ENCODE measurements around the gene LRRC63.
A peak's percentile ranks its signal among the peaks of the same experiment; 100 is the strongest.
"Not testable (repeated sequence)": the region's sequence is repeated elsewhere in the genome, so short reads cannot be mapped to it uniquely, and the experiment has no call there.

LRRC63 gene, protein sequence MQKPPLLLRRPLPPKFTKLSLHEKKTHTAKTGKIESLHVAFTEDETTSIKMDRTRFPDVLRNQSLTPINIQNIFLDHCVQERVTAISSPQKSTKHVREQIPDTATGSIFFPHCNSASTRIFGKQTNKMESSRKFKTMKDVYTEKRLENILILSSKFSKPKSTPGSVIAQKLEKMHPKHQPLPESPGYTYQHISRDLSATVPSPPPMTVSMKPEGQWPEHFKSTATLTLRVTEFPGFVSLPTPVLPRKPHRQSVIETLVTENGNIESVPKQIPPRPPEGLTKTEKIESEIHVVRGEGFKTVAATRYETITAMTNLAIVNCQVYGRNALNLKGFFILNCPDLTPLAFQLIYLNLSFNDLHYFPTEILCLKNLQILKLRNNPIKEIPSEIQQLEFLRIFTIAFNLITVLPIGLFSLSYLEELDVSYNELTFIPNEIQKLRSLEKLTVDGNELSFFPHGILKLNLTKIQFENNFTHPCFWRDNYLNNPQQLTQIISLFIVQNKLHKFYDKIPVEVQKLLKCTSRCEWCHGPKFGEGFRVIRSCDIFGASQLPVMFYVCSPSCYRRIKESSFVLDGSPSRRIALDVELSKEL

DNA sequence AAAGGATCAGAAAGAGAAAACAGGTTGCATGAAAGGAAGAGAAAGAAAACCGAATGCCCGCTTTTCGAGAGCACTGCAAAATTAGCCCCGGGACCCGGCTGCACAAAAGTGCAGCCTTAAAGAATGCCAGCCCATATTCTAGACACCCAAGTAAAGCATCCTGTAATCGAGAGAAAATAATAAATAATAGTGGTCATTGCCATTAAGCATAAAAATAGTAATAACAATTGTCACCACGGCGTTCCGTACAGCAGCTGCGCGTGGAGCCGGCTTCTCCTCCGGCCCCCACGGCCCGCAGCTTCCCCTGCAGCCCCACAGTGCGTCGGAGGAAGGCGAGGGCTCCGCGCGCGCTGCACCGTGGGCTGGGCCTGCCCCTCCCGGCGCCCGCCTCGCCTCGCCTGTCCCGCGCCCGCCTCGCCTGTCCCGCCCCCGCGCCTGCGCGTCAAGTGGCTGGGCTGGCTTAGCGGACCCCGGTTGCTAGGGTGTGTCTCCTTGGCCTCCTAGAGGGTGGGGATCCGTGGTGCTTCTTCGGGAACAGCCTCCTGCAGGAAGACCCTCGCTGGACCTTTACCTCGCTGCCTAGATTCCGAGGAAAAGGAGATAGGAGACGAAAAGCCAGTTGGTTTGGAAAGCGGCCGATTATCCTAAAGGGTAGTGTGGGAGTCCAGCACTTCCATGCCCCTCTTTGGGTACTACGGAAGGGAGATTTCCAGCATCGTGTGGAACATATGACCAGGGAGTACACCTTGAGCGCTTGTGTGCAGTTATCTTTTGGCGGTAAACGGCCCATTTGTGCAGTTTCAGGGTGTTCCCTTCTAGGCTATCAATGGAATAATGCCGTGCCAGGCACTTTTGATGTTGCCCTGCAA is at the start of gene LRRC63:
Gene LRRC63, plus strand, starts transcription at position 446 of the 869 bp plus-strand sequence. CDS start 1,107 bp downstream, outside the sequence.
- DNase-seq (ENCODE audit: low read depth), result peak; percentile 73

DNA sequence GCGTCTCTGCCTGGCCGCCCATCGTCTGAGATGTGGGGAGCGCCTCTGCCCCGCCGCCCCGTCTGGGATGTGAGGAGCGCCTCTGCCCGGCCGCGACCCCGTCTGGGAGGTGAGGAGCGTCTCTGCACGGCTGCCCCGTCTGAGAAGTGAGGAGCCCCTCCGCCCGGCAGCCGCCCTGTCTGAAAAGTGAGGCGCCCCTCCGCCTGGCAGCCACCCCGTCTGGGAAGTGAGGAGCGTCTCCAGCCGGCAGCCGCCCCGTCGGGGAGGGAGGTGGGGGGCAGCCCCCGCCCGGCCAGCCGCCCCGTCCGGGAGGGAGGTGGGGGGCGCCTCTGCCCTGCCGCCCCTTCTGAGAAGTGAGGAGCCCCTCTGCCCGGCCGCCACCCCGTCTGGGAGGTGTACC is 49.0 kb upstream of the LRRC63 start:
- DNase-seq (ENCODE audit: low read depth), result not testable (repeated sequence)

DNA sequence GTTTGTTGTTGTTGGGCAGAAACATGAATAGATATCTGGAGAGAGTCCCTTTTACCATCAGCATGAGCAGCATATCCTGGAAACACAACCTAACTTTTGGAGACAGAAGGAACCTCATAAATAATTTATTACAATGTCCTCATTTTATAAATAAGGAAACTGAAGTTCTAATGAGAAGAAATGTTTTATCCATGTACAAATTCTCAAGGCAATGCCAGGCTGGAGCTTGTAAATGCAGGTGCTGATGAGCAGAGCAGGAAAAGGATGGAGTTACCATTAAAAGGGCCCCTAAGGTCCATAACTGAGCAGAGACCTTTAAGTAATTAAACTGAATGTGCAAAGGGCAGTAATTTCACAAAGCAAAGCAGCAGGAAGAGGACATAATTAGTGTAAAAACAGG is 47.1 kb upstream of the LRRC63 start:
- no peak for DNase-seq (ENCODE audit: low read depth)

DNA sequence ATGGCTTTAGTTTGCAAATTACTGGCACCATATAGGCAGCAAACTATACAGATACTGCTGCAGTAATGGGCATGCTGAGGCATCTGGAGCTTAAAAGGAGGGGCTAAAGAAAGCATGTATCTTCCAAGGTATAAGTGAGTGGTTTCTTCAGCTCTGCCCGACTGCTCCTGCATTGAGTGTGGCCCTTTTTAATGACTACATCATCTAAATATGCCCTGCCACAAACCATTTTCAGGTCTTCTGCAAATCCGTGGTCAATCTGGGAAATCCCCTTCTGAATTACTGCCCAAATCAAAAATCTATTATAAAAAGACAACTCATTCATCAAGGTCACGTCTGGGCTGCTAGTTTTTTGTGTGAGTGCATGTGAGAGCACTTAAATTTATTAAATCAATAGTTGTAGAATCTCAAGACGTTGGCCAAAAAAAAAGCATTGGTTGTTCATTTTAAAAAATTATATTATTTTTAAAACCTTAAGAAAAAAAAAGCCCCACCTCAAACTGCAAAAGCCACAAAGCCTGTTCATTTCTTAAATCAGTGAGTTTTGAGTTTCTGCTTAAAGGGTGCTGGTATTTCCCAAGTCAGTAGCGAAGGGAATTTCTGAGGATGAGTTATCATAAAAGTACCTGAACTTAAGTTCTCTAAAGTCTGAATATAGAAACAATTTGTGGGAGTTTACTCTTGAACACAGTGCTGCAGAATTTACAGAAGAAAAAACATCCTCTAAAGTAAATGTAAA is 46.1 kb upstream of the LRRC63 start:
- DNase-seq (ENCODE audit: low read depth), result peak; percentile 55

DNA sequence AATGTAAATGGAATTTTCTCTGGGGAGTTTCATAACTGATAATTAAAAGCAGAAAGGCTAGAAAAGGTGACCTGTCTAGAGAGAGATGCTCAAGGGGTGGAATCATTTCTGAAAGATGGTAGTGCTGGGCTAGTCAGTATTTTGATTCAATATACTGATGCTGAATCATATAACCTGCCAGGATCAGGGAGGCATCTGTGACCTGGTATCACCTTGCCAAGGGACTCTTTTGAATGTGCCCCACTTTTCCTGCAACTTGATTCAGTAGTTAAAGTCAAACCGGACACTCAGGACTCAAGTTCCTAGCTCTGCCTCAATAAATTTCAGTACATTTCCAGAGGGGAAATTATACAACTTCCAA is 45.5 kb upstream of the LRRC63 start:
- no peak for DNase-seq (ENCODE audit: low read depth)

DNA sequence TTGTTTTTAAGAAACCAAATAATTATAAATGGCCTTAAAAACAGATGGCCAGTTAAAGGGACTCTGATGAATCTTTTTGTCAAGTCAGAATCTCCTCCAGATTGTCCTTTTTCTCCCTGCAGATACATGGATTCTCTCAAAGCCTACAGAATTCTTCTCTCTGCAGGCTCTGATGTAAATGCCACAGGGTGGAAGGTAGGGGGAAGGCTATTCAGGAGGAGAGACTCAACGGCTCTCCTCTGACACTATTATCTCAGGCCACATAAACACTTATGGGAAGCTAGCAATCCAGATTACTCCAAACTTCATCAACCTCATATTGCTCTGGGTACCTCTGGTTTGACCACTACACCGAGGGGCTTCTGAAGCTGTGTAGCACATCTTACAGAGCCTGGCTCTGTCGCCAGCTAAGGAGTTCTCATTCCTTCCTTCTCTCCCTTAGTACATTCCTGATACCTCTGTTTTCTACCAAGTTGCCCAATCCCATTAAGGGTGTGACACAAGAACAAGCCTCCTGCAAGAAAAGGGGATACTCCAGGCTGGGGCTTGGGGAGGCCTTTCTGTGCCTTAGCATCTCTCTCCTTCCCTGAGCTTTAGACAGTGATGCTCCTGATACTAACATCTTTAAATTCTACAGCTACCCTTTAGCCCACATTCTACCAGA is 44.6 kb upstream of the LRRC63 start:
- no peak for DNase-seq (ENCODE audit: low read depth)

DNA sequence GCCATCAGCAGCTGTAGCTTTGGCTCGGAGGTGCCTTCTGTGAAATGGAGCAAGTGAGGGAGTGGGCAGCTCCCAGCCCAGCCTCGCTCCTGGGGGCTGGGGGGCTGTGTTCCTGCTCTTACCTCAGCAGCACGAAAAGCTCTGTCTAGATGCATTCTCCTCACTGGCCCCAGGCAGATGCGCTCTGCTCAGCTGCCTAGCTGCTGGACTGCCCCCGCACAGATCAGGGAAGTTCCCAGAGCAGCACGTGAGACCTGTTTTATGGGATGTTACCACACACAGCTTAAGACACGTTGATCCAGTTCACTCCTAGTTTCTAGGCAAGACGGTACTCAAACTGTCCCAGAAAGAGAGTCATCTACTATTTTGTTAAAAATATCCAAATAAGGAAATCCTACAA is 43.4 kb upstream of the LRRC63 start:
- peak; percentile 55 for DNase-seq (ENCODE audit: low read depth)

DNA sequence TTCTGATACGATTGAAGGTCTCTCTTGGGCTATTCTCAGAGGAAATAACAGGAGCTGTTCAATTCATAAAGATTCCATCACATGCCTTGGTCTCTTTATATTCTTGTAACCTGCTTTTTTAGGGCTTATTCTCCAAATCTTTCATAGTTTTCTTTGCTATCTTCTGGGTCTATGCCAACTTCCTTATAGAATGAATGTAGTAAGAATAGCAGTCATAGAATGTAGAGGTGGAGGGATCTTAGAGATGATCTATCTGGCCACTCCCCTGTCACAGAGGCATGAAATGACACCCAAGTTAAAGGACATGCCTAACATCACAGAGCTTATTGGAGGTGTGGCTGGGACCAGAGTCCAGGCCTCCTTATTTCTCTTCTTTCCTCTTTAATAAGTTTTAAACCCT is 42.9 kb upstream of the LRRC63 start:
- no peak for DNase-seq (ENCODE audit: low read depth)

DNA sequence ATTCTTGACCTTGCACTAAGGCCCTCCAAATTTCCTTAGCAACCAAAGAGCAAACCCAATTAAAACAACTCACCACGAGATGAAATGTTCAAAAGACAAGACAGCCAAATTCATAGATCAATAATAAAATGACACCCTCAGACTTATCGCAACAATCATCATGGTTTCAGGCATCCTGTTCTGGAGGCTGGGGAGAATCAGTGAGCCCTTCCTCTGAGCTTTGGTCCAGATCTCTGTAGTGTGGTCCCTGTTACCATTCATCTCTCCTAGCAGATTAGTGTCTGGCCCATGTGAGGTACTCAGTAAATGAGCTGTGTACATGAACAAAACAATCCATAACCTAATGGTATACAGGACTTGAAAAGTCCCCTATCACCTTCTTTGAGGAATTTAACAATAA is 42.0 kb upstream of the LRRC63 start:
- DNase-seq (ENCODE audit: low read depth), result no peak

DNA sequence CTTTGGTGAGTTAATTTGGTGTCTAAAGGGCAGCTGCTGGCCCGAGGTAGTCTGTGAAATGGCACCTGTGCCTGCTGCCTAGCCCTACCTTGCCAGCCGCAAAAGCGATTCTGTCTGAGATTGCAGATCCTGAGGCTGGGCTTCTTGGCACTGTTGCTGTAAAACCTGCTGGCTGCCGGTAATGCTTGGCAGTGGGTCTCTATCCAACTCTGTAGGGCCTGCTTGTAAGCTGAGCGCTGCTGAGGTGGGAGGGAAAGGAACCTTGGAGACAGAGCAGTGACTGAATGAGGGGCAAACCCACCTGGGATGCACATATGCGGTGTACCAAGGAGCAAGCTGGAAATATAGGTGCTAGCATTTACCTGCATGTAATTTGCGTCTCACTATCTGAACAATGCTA is 41.5 kb upstream of the LRRC63 start:
- DNase-seq (ENCODE audit: low read depth), result no peak

DNA sequence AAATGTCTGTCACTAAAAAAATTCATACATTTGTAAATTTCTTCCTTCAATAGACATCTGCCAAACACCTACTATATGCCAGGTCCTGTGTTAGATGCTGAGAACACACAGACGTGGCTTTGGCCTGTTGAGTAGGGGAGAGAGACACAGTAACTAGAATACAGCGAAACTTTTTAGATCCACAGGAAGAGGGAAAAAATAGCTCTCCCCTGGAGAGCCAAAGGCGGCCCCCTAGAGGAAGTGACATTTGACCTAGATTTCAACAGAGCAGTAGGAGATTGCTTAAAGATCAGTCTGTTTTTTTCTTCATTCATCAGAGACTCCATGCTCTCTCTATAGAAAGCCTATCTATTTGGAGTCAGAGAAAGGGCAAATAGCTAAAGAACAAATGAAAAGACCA is 41.0 kb upstream of the LRRC63 start:
- DNase-seq (ENCODE audit: low read depth), result no peak

DNA sequence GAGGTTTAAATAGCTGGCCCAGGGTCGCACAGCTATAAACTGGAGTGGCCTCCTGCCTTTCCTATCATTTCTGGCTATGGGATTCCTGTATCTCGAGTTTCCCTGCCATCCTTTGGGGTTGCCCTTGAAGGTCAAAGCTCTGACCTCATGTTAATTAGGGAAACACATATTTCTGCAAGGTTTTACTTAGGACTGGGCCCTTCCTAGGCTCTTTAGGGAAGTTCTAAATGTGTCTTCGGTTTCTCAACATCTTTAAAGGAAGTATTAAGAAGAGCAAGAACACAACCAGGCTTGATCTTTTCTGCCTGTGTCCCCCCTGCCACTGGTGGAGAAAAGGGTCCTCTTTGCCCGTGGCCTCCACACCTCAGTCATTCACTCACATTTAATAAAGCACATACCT is 40.5 kb upstream of the LRRC63 start:
- DNase-seq (ENCODE audit: low read depth), result no peak

DNA sequence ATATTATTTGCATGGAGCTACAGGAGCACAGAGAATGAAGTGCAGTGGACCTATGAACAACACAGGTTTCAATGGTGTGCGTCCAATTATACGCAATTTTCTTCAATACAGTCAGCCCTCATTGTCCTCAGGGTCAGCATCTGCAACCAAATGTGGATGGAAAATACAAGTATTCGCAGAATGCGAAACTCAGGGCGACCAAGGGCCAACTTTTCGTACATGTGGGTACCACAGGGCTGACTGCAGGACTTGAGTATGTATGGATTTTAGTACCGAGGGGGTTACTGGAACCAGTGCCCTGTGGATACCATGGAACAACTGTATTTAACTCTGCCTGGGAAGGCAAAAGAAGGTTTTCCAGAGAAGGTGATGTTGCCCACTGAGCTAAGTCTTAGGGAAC is 40.0 kb upstream of the LRRC63 start:
- no peak for DNase-seq (ENCODE audit: low read depth)

DNA sequence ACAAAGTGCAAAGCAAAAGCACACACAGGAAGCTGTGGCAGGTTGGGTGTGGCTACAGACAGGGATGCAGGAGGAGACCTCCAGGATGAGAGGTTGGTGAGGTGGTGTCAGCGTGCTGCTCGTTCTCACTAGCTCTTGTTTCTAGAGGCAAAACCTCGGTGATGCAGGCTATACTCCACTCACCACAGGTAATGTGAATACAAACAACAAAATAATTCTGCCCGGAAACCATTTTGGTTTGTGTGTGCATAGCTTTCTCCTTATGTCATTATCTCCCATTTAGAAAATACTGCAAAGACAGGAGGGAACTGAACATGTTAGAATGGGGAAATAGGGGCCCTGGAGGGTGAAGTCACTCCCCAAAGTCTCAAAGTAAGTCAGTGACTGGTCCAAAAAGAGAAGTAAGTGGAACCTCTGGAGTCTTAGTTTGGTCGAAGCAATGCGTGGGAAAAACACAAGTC is 39.2 kb upstream of the LRRC63 start:
- no peak for DNase-seq (ENCODE audit: low read depth)

DNA sequence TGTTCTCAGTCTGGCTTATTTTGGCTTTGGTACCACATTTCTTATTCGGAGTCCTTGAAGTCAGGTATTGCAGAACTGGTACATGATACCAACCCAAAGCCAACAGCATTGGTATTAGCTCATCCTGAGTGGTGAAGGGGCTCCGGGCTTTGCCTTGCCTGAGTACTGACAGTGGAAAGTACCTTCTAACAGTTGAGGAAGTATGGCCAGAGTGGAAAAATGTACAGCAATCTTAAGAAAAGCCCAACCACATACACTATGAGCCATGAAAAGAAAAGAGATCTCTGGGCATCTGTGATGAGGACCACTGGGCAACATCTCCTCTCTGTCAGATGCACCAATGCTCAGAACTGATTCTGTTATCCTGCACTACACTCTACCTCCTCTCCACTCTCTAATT is 38.1 kb upstream of the LRRC63 start:
- DNase-seq (ENCODE audit: low read depth), result no peak

DNA sequence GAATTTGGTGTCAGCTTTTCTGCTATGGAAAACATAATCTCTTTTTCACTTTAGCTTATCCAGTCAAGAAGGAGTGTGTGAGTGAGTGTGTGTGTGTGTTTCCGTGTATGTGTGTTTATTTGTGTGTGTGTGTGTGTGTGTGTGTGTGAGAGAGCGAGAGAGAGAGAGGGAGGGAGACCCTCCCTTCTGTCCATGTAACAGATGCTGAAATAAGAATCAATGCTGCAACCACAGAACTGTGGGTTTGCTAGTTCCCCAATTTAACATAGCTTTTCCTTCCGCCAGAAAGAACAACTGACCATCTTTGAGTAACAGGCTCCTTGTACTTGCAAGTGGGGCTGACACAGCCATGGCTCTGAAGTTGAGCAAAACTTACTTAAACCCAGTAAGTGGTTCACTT is 35.0 kb upstream of the LRRC63 start:
- no peak for DNase-seq (ENCODE audit: low read depth)

DNA sequence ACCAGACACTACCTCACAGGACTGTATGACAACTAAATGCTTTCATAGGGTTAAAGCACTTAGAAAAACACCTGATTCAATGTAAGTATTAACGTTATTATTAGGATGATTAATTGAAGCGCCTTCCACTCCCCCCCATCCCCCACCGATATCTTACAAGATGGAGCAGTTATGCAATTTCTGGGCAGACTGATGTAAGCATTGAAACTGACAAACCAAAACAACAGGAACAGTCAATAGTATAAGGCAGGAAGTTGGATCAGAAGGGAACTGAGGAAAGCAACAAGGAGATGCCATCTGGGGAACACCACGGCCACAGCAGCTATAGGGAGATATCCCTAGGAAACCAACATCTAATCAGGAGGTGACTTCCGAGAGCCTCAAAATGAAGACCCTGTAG is 33.6 kb upstream of the LRRC63 start:
- no peak for DNase-seq (ENCODE audit: low read depth)

DNA sequence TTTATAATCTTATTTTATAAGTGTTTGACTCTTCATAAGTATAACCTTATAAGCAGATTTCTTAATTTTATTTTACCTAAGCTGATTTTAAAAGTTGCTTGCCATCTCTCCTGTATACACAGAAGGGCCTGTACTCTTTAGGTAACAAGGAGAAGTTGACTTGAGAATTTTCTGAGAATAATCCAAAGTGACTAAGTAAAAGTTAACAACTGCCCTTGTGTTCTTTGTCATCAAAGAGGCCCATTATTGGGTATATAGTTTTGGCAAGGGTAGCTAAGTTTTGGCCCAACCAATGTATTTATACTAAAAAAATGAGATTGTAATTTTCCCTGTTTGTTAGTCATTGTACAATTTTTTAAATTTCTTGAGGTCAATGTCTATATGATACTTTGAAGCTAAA is 32.9 kb upstream of the LRRC63 start:
- no peak for DNase-seq (ENCODE audit: low read depth)

DNA sequence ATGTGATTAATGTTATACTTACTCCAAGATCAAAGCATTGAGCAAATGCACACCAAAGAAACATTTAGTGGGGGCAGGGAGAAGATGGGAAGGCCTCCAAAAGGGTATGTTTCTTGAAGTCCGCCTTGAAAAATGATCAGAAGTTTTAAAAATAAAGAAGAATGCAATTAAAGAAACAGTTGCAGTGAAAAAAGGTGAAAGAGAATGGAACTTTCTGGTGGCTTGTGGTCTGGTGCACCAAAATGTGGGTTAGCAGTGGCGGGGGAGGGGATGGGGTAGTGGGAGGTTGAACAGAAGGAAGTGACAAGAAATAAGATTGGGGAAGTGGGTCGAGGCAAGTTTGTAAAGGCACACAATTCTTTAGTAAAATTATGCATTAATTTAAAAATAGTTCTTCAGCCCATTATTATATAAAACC is 32.2 kb upstream of the LRRC63 start:
- DNase-seq (ENCODE audit: low read depth), result peak; percentile 69

DNA sequence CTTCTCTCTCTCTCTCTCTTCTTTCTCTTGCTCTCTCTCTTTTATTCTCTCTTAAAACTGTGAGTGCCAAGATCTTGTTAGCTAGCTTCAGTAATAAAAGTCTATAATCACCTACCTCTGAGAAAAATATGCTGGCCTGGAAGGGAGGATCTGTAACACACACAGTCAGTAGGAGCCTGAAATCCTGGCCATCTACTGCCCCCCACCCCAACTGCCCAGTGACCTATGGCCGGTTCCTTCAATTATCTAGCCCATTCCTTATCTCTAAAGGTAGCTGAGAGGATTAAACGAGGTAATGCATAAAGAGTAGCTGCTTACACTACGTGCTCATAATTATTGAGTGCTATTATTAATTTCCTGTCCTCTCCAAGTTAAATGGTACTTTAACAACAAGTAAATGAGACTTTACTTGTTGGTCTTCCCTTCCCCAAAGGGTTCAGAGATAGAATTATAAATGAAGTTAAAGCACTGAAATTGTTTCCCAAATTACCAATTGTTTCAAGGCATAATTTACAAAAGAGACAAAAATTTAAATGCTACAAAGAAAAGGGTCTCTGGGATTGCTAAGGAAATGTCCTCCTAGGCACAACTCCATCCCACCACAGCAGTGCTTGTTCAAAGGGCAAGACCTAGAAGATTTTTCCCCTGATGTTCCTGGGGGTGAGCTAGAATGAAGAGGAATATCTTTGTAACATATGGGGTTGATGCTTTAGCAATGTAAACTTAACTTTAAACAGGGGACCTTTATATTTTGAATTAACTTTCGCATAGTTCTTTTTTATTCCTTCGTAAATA is 31.6 kb upstream of the LRRC63 start:
- DNase-seq (ENCODE audit: low read depth), result no peak

DNA sequence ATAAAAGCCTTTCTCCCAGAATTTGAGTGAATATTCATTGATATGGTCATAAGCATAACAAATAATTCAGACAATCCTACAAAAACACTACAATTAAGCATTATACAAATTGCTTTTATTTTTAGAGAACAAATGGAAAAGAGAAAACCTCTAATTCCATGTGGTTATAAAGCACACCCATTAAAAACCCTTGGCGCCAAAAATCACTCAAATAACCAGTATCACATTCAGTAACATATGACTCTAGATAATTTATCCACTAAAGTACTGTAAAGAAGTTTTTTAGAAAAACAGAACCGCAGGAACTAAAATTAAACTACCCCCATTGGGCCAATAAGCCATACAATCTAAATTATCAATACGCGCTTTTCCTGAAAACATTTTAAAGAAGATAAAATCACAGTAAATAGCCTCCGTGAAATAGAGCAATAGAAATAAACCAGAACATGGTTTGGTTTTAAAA is 30.3 kb upstream of the LRRC63 start:
- no peak for DNase-seq (ENCODE audit: low read depth)
